ENCODE data around the gene C3orf49. TPM values are rescaled to one million over a fixed set of nuclear protein-coding genes. Genes with fewer than 3 reads are reported as not detected.

The C3orf49 gene
- total RNA-seq: not detected

GRCh38 chr3:63819151-63819398 lies at the start of gene C3orf49:
Gene C3orf49, plus strand, starts transcription at chr3:63819299. Its CDS starts 173 bp downstream, at chr3:63819472.
- no peak within 1 kb of the TSS for H3K4me3 ChIP-seq
- intact Hi-C loops (cut with DNase I; ENCODE audit: low total_unique reads): no loop called here

GRCh38 chr3:63774781-63775180 lies 44.3 kb upstream of the C3orf49 start:
- no peak for DNase-seq

More at GRCh38 chr3:63819151-63819398, at the start of gene C3orf49:
- Histone ChIP-seq H3K36me3 (no peaks in the 10 kb centered on the region), H3K9me3 (no peaks in the 10 kb centered on the region), H3K4me1 (no peaks in the 10 kb centered on the region), H3K27ac (no peak within 1 kb of the TSS), H3K27me3 (no peaks in the 10 kb centered on the region)
- no peak for TF ChIP-seq POLR2A (IDR thresholded peaks at IDR 0.05)
- TF ChIP-seq CTCF (IDR thresholded peaks at IDR 0.05): no peak
- no peak for DNase-seq

GRCh38 chr3:63779227-63779626 lies 39.9 kb upstream of the C3orf49 start:
- Histone ChIP-seq H3K36me3 (no peaks in the 10 kb centered on the region), H3K27ac (no peak overlapping the region), H3K4me1 (no peaks in the 10 kb centered on the region), H3K4me3 (no peak overlapping the region), H3K9me3 (no peaks in the 10 kb centered on the region), H3K27me3 (no peaks in the 10 kb centered on the region)
- intact Hi-C loops (cut with DNase I; ENCODE audit: low total_unique reads): no loop called here
- no peak for TF ChIP-seq CTCF (IDR thresholded peaks at IDR 0.05)
- no peak for TF ChIP-seq POLR2A (IDR thresholded peaks at IDR 0.05)
- no peak for DNase-seq

More at GRCh38 chr3:63774781-63775180, 44.3 kb upstream of the C3orf49 start:
- intact Hi-C loops (cut with DNase I; ENCODE audit: low total_unique reads): no loop called here
- H3K27me3 ChIP-seq: no peaks in the 10 kb centered on the region
- no peaks in the 10 kb centered on the region for H3K4me1 ChIP-seq
- no peaks in the 10 kb centered on the region for H3K36me3 ChIP-seq
- no peaks in the 10 kb centered on the region for H3K9me3 ChIP-seq
- H3K27ac ChIP-seq: no peak overlapping the region
- no peak overlapping the region for H3K4me3 ChIP-seq
- TF ChIP-seq POLR2A (IDR thresholded peaks at IDR 0.05) (no peak), CTCF (IDR thresholded peaks at IDR 0.05) (no peak)

- no peaks in the 10 kb centered on the region for H3K36me3 ChIP-seq
- intact Hi-C loops (cut with DNase I; ENCODE audit: low total_unique reads): no loop called here
Observed at GRCh38 chr3:63791974-63792373, 27.1 kb upstream of the C3orf49 start.

GRCh38 chr3:63795438-63795837 lies 23.7 kb upstream of the C3orf49 start:
- Histone ChIP-seq H3K27ac (no peak overlapping the region), H3K4me3 (no peak overlapping the region), H3K4me1 (no peaks in the 10 kb centered on the region), H3K9me3 (no peaks in the 10 kb centered on the region), H3K36me3 (no peaks in the 10 kb centered on the region), H3K27me3 (no peaks in the 10 kb centered on the region)
- intact Hi-C loops (cut with DNase I; ENCODE audit: low total_unique reads): no loop called here
- TF ChIP-seq CTCF (IDR thresholded peaks at IDR 0.05) (no peak), POLR2A (IDR thresholded peaks at IDR 0.05) (no peak)
- no peak for DNase-seq

More at GRCh38 chr3:63791974-63792373, 27.1 kb upstream of the C3orf49 start:
- no peaks in the 10 kb centered on the region for H3K4me1 ChIP-seq
- TF ChIP-seq POLR2A (IDR thresholded peaks at IDR 0.05) (no peak), CTCF (IDR thresholded peaks at IDR 0.05) (peak in 1 of 4 experiments; percentile 10)
- no peak overlapping the region for H3K27ac ChIP-seq
- no peaks in the 10 kb centered on the region for H3K27me3 ChIP-seq
- H3K4me3 ChIP-seq: no peak overlapping the region
- no peak for DNase-seq
- no peaks in the 10 kb centered on the region for H3K9me3 ChIP-seq

Measured in uterus (tissue), 4 donors.